Liver (tissue), 9 donors: Measurements from ENCODE around the gene MAPKBP1. TPM values are rescaled to one million over a fixed set of nuclear protein-coding genes. Genes with fewer than 3 reads are reported as not detected.

Experiments used
- DNase-seq: peaks from one replicate; pipeline ENCODE4 v3.0.0-alpha.2; 2017; ENCODE audit warnings: low spot score
- H3K27ac ChIP-seq, 2 donors: one replicate each; pipeline ENCODE4 v1.7.0; 2013; ENCODE audit warnings: inconsistent platforms in 2 of 2, low read length in 2 of 2, control low read depth in 1 of 2, low read depth in 1 of 2, mild to moderate bottlenecking in 1 of 2
- H3K27me3 ChIP-seq, 4 donors: one replicate each; pipeline versions ENCODE4 v1.6.1 to v1.7.0; 2013; ENCODE audit warnings: low read length in 3 of 4, inconsistent platforms in 1 of 4, mild to moderate bottlenecking in 1 of 4, moderate library complexity in 1 of 4; ENCODE audit not compliant: control insufficient read depth in 4 of 4, insufficient read depth in 4 of 4
- H3K36me3 ChIP-seq, 4 donors: one replicate each; pipeline versions ENCODE4 v1.6.1 to v1.7.0; 2013; ENCODE audit warnings: low read length in 3 of 4, mild to moderate bottlenecking in 3 of 4, low read depth in 1 of 4, moderate library complexity in 1 of 4; ENCODE audit not compliant: control insufficient read depth in 4 of 4, insufficient read depth in 3 of 4
- H3K4me1 ChIP-seq, 4 donors: one replicate each; pipeline versions ENCODE4 v1.6.1 to v1.7.0; 2013; ENCODE audit warnings: low read length in 3 of 4, mild to moderate bottlenecking in 3 of 4, moderate library complexity in 1 of 4; ENCODE audit not compliant: control insufficient read depth in 4 of 4, insufficient read depth in 4 of 4
- H3K4me3 ChIP-seq, 3 donors: one replicate each; pipeline versions ENCODE4 v1.6.1 to v1.7.0; 2013; ENCODE audit warnings: low read length in 3 of 3, control low read depth in 1 of 3, low read depth in 1 of 3, mild to moderate bottlenecking in 1 of 3
- H3K9ac ChIP-seq, 2 donors: one replicate each; pipeline ENCODE4 v1.7.0; 2013; ENCODE audit warnings: low read length in 2 of 2, mild to moderate bottlenecking in 2 of 2, moderate library complexity in 2 of 2, control low read depth in 1 of 2, low read depth in 1 of 2
- H3K9me3 ChIP-seq, 4 donors: one replicate each; pipeline versions ENCODE4 v1.6.1 to v1.7.0; 2013; ENCODE audit warnings: low read length in 3 of 4; ENCODE audit not compliant: control insufficient read depth in 4 of 4
- EGR1 ChIP-seq, 2 donors: IDR thresholded peaks; 2 replicates each; pipeline ENCODE4 v1.6.1; 2016 to 2018; ENCODE audit warnings: antibody characterized with exemption in 2 of 2, low read depth in 2 of 2
- FOXA1 ChIP-seq: IDR thresholded peaks from 2 replicates; pipeline ENCODE4 v1.6.1; 2016; ENCODE audit warnings: antibody characterized with exemption
- FOXA2 ChIP-seq: IDR thresholded peaks from 2 replicates; pipeline ENCODE4 v1.6.1; 2016; ENCODE audit warnings: antibody characterized with exemption
- HNF4A ChIP-seq, 2 donors: conservative IDR thresholded peaks; 2 replicates each; pipeline ENCODE4 v1.6.1; 2016; ENCODE audit warnings: antibody characterized with exemption in 2 of 2, mild to moderate bottlenecking in 2 of 2
- HNF4G ChIP-seq: IDR thresholded peaks from 2 replicates; pipeline ENCODE4 v1.6.1; 2016; ENCODE audit warnings: antibody characterized with exemption
- JUND ChIP-seq, 2 donors: IDR thresholded peaks; 2 replicates each; pipeline ENCODE4 v1.6.1; 2016; ENCODE audit warnings: antibody characterized with exemption in 2 of 2
- NR2F2 ChIP-seq: IDR thresholded peaks from 2 replicates; pipeline ENCODE4 v1.6.1; 2016; ENCODE audit warnings: antibody characterized with exemption
- RAD21 ChIP-seq, 2 donors: IDR thresholded peaks; 2 replicates each; pipeline ENCODE4 v1.6.1; 2016; ENCODE audit warnings: antibody characterized with exemption in 2 of 2, mild to moderate bottlenecking in 2 of 2
- RXRA ChIP-seq, 2 donors: IDR thresholded peaks; 2 replicates each; pipeline ENCODE4 v1.6.1; 2017 to 2018; ENCODE audit warnings: antibody characterized with exemption in 2 of 2, mild to moderate bottlenecking in 1 of 2
- SP1 ChIP-seq: IDR thresholded peaks from 2 replicates; pipeline ENCODE4 v1.6.1; 2018; ENCODE audit warnings: antibody characterized with exemption, mild to moderate bottlenecking
- YY1 ChIP-seq: IDR thresholded peaks from 2 replicates; pipeline ENCODE4 v1.6.1; 2016; ENCODE audit warnings: antibody characterized with exemption, mild to moderate bottlenecking
- WGBS: extraction: QIAGEN DNeasy Blood & Tissue Kit; methylation state at CpG from one replicate; pipeline ENCODE4 v1.1.7; 2013; 5-methylcytosine and 5-hydroxymethylcytosine counted together
- polyA plus RNA-seq, 2 donors: library from polyadenylated mRNA; stranded (reverse) in 1 of 2; unstranded in 1 of 2; fragments of 200-250 nt in 1 of 2; fragments of >200 nt in 1 of 2; fragmentation: Nextera tagmentation in 1 of 2; extraction: Ambion mirVana in 1 of 2; gene quantifications; one replicate each; pipeline versions ENCODE4 v1.2.1 to v1.2.3, GENCODE V29; 2013 to 2015
- total RNA-seq, 2 donors: library from RNA; depleted of rRNA; stranded (reverse); fragments of >200 nt; gene quantifications; one replicate each; pipeline ENCODE4 v1.2.3, GENCODE V29; 2014
- TF ChIP-seq, protein P1 (sequence below): fragments of 150-350 bp; IDR thresholded peaks from 2 replicates; pipeline ENCODE4 v1.5.1; 2017; ENCODE audit warnings: improper control_type of control experiment, low read depth, low read length; ENCODE audit not compliant: missing input control
- TF ChIP-seq, protein P2 (sequence below): IDR thresholded peaks from 2 replicates; pipeline ENCODE4 v1.6.1; 2016; ENCODE audit warnings: antibody characterized with exemption
- TF ChIP-seq, protein P3 (sequence below): IDR thresholded peaks from 2 replicates; pipeline ENCODE4 v1.6.1; 2016; ENCODE audit warnings: antibody characterized with exemption
- TF ChIP-seq, protein P4 (sequence below): IDR thresholded peaks from 2 replicates; pipeline ENCODE4 v1.6.1; 2016; ENCODE audit warnings: antibody characterized with exemption
- TF ChIP-seq, protein P5 (sequence below): IDR thresholded peaks from 2 replicates; pipeline ENCODE4 v1.6.1; 2016; ENCODE audit warnings: antibody characterized with exemption, mild to moderate bottlenecking
- donor health status: healthy.
- donor health status: healthy.
- donor health status: healthy.
- donor health status: healthy.
- donor health status: healthy.

The MAPKBP1 gene
- total and polyA plus RNA-seq, 4 donors: 0.89 to 10.3 (median 2.7) TPM

DNA sequence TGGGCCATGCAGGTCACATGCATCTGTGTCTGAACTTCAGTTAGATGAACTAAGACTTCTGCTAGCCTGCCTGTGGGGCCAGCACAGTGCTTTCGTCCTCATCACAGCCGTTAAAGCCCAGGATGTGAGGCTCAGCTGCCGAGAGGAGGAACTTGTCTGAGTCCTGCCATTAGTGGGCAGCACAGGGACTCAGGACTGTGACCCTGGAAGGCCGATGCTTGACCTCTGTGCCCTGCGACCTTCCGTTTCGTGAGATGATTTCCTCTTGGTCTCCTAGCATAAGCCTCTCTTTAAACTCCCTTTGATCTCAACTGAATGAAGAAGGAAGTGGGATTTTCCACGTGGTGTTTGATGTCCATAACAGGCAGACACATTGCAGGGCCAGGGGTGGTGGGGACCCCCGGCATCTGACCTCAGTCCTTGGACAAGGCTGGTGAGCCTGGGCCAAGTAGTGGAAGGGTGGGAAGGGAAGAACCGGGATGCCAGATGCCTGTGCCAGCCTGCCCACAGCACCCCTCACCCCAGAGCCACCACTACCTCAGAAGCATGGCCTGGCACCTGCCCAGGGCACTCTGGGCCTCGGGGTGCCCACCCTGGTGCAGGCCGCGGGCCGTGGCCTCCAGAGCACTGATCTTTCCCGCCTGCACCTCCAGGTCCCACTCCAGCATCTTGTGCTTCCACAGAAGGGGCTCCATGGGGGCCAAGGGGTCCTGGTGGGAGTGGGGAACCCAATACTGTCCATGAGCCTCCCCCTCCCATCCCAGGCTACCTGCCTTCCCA lies 86.0 kb downstream of the MAPKBP1 start (continued):
- TF ChIP-seq HNF4G: no peak
- no peak for TF ChIP-seq HNF4A (conservative IDR thresholded peaks at IDR 0.05)
- no peak for TF ChIP-seq YY1
- TF ChIP-seq FOXA2: no peak
- peak in 1 of 2 donors; percentile 65 for TF ChIP-seq RAD21 (IDR thresholded peaks at IDR 0.05)
- peak; percentile 92 for TF ChIP-seq NR2F2
- TF ChIP-seq, protein P1, sequence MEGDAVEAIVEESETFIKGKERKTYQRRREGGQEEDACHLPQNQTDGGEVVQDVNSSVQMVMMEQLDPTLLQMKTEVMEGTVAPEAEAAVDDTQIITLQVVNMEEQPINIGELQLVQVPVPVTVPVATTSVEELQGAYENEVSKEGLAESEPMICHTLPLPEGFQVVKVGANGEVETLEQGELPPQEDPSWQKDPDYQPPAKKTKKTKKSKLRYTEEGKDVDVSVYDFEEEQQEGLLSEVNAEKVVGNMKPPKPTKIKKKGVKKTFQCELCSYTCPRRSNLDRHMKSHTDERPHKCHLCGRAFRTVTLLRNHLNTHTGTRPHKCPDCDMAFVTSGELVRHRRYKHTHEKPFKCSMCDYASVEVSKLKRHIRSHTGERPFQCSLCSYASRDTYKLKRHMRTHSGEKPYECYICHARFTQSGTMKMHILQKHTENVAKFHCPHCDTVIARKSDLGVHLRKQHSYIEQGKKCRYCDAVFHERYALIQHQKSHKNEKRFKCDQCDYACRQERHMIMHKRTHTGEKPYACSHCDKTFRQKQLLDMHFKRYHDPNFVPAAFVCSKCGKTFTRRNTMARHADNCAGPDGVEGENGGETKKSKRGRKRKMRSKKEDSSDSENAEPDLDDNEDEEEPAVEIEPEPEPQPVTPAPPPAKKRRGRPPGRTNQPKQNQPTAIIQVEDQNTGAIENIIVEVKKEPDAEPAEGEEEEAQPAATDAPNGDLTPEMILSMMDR: peak; percentile 22
- TF ChIP-seq, protein P2, sequence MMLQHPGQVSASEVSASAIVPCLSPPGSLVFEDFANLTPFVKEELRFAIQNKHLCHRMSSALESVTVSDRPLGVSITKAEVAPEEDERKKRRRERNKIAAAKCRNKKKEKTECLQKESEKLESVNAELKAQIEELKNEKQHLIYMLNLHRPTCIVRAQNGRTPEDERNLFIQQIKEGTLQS: no peak
- TF ChIP-seq SP1: no peak
- TF ChIP-seq RXRA (IDR thresholded peaks at IDR 0.05): no peak

DNA sequence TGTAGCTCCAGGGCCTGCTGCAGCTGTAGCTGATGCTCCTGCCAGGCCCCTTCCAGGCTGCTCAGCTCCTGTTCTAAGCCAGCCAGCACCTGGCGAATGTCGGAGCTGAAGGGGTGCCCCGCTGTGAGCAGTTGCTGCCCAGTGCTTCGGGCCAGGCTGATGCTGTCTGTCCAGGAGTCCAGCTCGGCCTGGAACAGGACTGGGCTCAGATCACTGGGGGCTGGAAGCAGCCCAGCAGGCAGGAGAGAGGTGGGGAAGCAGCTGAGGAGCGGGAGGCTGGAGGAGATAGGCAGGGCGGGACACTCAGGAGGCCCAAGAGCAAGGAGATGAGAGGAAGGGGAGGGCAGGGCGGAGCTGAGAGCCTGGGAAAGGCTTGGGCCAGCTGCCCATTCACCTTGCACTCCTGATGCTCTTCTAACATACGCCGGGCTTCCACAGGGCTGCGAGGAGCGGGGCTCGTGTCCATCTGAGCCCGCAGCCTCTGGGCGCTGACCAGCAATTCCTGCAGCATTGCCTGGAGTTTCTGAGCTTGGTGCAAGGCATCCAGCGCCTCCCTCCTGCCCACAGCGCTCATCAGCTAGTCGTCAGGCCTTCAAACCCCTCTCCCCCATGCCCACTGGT lies 87.6 kb downstream of the MAPKBP1 start:
- no peak overlapping the region for H3K9ac ChIP-seq
- no peak overlapping the region for H3K4me3 ChIP-seq
- H3K36me3 ChIP-seq: no peaks in the 10 kb centered on the region
- 96% methylated on average over 18 of the region's 18 CpGs for WGBS
- no peak overlapping the region for H3K27ac ChIP-seq
- H3K4me1 ChIP-seq: peaks cover 0 to 8% (median 6%) of the 10 kb centered on the region in 4 donors
- H3K27me3 ChIP-seq: no peaks in the 10 kb centered on the region
- no peak for TF ChIP-seq RXRA (IDR thresholded peaks at IDR 0.05)
- TF ChIP-seq, protein P3, sequence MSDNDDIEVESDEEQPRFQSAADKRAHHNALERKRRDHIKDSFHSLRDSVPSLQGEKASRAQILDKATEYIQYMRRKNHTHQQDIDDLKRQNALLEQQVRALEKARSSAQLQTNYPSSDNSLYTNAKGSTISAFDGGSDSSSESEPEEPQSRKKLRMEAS: no peak
- no peak for TF ChIP-seq HNF4G
- no peak for TF ChIP-seq NR2F2
- no peak for TF ChIP-seq FOXA1
- TF ChIP-seq, protein P4, sequence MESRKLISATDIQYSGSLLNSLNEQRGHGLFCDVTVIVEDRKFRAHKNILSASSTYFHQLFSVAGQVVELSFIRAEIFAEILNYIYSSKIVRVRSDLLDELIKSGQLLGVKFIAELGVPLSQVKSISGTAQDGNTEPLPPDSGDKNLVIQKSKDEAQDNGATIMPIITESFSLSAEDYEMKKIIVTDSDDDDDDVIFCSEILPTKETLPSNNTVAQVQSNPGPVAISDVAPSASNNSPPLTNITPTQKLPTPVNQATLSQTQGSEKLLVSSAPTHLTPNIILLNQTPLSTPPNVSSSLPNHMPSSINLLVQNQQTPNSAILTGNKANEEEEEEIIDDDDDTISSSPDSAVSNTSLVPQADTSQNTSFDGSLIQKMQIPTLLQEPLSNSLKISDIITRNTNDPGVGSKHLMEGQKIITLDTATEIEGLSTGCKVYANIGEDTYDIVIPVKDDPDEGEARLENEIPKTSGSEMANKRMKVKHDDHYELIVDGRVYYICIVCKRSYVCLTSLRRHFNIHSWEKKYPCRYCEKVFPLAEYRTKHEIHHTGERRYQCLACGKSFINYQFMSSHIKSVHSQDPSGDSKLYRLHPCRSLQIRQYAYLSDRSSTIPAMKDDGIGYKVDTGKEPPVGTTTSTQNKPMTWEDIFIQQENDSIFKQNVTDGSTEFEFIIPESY: no peak
- no peak for TF ChIP-seq EGR1 (IDR thresholded peaks at IDR 0.05; ENCODE audit: low read depth in 2 of 2)
- TF ChIP-seq, protein P5, sequence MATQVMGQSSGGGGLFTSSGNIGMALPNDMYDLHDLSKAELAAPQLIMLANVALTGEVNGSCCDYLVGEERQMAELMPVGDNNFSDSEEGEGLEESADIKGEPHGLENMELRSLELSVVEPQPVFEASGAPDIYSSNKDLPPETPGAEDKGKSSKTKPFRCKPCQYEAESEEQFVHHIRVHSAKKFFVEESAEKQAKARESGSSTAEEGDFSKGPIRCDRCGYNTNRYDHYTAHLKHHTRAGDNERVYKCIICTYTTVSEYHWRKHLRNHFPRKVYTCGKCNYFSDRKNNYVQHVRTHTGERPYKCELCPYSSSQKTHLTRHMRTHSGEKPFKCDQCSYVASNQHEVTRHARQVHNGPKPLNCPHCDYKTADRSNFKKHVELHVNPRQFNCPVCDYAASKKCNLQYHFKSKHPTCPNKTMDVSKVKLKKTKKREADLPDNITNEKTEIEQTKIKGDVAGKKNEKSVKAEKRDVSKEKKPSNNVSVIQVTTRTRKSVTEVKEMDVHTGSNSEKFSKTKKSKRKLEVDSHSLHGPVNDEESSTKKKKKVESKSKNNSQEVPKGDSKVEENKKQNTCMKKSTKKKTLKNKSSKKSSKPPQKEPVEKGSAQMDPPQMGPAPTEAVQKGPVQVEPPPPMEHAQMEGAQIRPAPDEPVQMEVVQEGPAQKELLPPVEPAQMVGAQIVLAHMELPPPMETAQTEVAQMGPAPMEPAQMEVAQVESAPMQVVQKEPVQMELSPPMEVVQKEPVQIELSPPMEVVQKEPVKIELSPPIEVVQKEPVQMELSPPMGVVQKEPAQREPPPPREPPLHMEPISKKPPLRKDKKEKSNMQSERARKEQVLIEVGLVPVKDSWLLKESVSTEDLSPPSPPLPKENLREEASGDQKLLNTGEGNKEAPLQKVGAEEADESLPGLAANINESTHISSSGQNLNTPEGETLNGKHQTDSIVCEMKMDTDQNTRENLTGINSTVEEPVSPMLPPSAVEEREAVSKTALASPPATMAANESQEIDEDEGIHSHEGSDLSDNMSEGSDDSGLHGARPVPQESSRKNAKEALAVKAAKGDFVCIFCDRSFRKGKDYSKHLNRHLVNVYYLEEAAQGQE: no peak
- TF ChIP-seq HNF4A (conservative IDR thresholded peaks at IDR 0.05): no peak
- TF ChIP-seq, protein P2: no peak
- TF ChIP-seq YY1: no peak
- no peak for TF ChIP-seq JUND (IDR thresholded peaks at IDR 0.05)
- no peak for TF ChIP-seq FOXA2
- DNase-seq: no peak
- H3K9me3 ChIP-seq: no peaks in the 10 kb centered on the region
